ENCODE results near the gene GPR132. TPM values are rescaled to one million over a fixed set of nuclear protein-coding genes. Genes with fewer than 3 reads are reported as not detected.
A peak's percentile ranks its signal among the peaks of the same experiment; 100 is the strongest.
"Not testable (repeated sequence)": the region's sequence is repeated elsewhere in the genome, so short reads cannot be mapped to it uniquely, and the experiment has no call there.

The GPR132 gene
- total RNA-seq, 2 experiments from 2014 or later = 44.2 to 46.6 TPM

DNA sequence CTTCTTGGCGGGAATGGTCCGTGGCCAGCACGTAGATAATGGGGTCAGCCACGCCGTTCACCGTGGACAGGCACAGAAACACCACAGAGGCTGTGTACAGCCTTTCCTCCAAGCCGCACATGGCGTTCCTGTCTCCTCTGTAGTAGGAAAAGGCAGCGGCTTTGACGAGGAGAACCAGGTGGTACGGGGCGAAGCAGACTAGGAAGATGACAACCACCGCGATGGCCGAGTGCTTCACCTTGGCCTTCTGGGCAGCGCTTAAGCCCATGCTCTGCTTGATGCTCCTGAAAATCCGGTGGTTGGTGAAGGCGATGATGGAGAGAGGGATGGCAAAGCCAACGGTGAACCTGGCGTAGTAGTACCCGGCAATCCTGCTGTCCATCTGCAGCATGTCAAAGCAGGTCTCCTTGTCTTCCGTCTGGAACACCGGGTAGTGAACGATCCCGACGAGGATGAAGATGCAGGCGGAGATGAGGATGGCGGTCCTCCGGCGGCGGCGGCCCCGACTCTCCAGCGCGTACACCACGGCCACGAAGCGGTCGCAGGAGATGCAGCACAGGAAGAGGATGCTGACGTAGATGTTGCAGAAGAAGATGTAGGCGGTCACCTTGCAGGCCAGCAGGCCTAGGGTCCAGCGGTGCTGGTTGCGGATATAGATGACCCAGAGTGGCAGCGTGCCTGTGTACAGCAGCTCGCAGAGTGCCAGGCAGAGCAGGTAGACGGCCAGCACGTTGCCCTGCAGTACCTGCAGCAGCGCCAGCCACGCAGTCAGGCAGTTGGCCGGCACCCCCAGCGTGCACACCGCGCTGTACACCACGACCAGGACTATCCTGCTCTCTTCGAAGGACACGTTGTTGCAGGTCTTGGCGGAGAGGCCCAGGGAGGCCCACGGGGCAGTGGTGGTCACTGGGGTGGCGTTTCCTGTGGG lies 13.8 kb downstream of the GPR132 start:
- Mint-ChIP-seq H3K4me1 (peaks cover 9% of the 10 kb centered on the region), H3K27ac (no peak overlapping the region), H3K36me3 (ENCODE audit: low read depth) (peaks cover 34% of the 10 kb centered on the region), H3K27me3 (no peaks in the 10 kb centered on the region), H3K4me3 (no peak overlapping the region), H3K9me3 (no peaks in the 10 kb centered on the region)
- CTCF ChIA-PET = no interaction called here
- POLR2A ChIA-PET = no interaction called here
- no peak for DNase-seq

DNA sequence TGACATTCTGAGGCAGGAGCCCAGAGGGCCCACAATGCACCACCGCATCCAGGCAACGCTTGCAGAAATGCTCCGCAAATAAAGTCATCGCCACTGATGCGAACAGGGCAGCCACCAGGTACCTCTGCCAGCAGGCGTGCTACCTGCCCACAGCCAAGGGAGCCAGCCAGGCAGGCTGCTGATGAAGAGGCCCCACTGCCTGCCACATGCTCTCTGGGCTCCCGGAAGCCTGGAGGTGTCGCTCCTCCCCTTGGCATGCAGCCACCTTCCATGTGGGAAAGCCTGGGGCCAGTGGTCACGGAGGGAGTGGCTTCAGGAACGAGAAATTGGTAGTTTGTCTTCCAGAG lies 14.7 kb downstream of the GPR132 start:
- Mint-ChIP-seq H3K4me3 (no peak overlapping the region), H3K27me3 (no peaks in the 10 kb centered on the region), H3K36me3 (ENCODE audit: low read depth) (peaks cover 34% of the 10 kb centered on the region), H3K27ac (no peak overlapping the region), H3K9me3 (no peaks in the 10 kb centered on the region), H3K4me1 (peaks cover 12% of the 10 kb centered on the region)
- ChIA-PET CTCF (no interaction called here), POLR2A (no interaction called here)
- DNase-seq = no peak

- no peak for DNase-seq
- ChIA-PET POLR2A (no interaction called here), CTCF (no interaction called here)
- Mint-ChIP-seq H3K4me1 (peaks cover 12% of the 10 kb centered on the region), H3K27me3 (no peaks in the 10 kb centered on the region), H3K4me3 (no peak overlapping the region), H3K27ac (no peak overlapping the region), H3K36me3 (ENCODE audit: low read depth) (peaks cover 28% of the 10 kb centered on the region), H3K9me3 (no peaks in the 10 kb centered on the region)
Observed at GRCh38 chr14:105049753-105050550, 15.3 kb downstream of the GPR132 start.

DNA sequence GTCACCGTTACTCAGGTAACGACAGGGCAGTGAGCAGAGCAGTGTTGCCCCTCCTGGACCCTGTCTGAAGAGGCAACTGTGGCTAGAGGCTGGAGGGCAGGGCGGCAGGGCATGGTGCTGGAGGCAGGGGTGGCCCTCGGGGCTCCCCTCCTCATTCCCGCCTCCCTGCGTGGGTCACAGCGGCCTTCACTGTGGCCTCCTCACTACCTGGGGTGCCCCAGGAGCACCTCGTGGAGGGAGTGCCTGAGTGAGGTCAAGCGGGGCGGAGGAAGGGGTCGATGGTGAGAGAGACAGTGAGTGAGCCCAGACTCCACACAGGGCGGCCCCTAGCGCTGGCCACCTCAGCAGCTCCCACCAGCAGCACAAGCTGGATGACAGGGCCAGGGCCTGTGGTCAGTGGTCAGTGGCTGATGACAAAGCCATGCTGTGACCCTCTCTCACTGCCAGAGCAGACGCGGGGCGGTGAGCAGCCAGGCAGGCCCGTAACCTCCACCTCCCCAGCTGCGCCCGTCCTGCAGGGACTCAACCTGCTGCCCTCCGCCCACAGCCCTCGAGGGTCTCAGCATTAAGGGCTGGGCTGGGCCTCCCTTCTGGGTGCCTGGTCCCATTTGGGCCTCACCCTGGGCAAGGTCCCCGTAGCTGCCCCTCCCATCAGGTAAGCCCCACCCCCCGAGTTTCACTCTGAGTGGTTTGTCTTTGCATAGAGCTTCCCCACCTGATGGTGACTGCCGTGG lies 17.8 kb downstream of the GPR132 start:
- peaks cover 4% of the 10 kb centered on the region for H3K27me3 Mint-ChIP-seq
- POLR2A ChIA-PET = no interaction called here
- peaks cover 19% of the 10 kb centered on the region for H3K36me3 Mint-ChIP-seq (ENCODE audit: low read depth)
- H3K9me3 Mint-ChIP-seq = no peaks in the 10 kb centered on the region
- peaks cover 15% of the 10 kb centered on the region for H3K4me1 Mint-ChIP-seq
- no peak overlapping the region for H3K27ac Mint-ChIP-seq
- no peak overlapping the region for H3K4me3 Mint-ChIP-seq
- DNase-seq = no peak
- CTCF ChIA-PET = interaction anchor here (1.9 to 8.3 kb wide), 8 partner anchors 21 to 75 kb away, joined by 7 to 94 read pairs (median 16); partner anchors contain the start of genes CDCA4 and CLBA1

- no peaks in the 10 kb centered on the region for H3K9me3 Mint-ChIP-seq
- H3K36me3 Mint-ChIP-seq (ENCODE audit: low read depth) = peaks cover 17% of the 10 kb centered on the region
- H3K27ac Mint-ChIP-seq = no peak overlapping the region
- H3K4me1 Mint-ChIP-seq = peaks cover 15% of the 10 kb centered on the region
- H3K27me3 Mint-ChIP-seq = peaks cover 4% of the 10 kb centered on the region
- no peak for DNase-seq
- CTCF ChIA-PET = interaction anchor here (1.0 to 8.3 kb wide), 18 partner anchors 10 to 254 kb away, joined by 3 to 94 read pairs (median 12); partner anchors contain the start of genes BRF1, CDCA4, CLBA1 and GPR132
- no peak overlapping the region for H3K4me3 Mint-ChIP-seq
- POLR2A ChIA-PET = no interaction called here
Observed at GRCh38 chr14:105046891-105047282, 18.3 kb downstream of the GPR132 start.

- ChIA-PET CTCF (interaction anchor here (0.6 to 8.3 kb wide), 36 partner anchors 10 to 292 kb away, joined by 3 to 94 read pairs (median 6); partner anchors contain the start of genes BRF1, CDCA4, CLBA1 and GPR132), POLR2A (no interaction called here)
- Mint-ChIP-seq H3K36me3 (ENCODE audit: low read depth) (peaks cover 7% of the 10 kb centered on the region), H3K4me1 (peaks cover 15% of the 10 kb centered on the region), H3K27ac (no peak overlapping the region), H3K4me3 (no peak overlapping the region), H3K9me3 (no peaks in the 10 kb centered on the region), H3K27me3 (peaks cover 4% of the 10 kb centered on the region)
- peak; percentile 94 for DNase-seq
Observed at GRCh38 chr14:105045710-105046326, 19.4 kb downstream of the GPR132 start.

GRCh38 chr14:105043641-105044040 lies 21.6 kb downstream of the GPR132 start:
- Mint-ChIP-seq H3K4me1 (peaks cover 15% of the 10 kb centered on the region), H3K9me3 (no peaks in the 10 kb centered on the region), H3K27me3 (peaks cover 4% of the 10 kb centered on the region), H3K4me3 (no peak overlapping the region), H3K36me3 (ENCODE audit: low read depth) (no peaks in the 10 kb centered on the region), H3K27ac (no peak overlapping the region)
- ChIA-PET POLR2A (no interaction called here), CTCF (interaction anchor here (1.0 to 8.3 kb wide), 3 partner anchors 13 to 71 kb away, joined by 3 to 94 read pairs (median 4); no protein-coding TSS in a partner anchor)
- no peak for DNase-seq

DNA sequence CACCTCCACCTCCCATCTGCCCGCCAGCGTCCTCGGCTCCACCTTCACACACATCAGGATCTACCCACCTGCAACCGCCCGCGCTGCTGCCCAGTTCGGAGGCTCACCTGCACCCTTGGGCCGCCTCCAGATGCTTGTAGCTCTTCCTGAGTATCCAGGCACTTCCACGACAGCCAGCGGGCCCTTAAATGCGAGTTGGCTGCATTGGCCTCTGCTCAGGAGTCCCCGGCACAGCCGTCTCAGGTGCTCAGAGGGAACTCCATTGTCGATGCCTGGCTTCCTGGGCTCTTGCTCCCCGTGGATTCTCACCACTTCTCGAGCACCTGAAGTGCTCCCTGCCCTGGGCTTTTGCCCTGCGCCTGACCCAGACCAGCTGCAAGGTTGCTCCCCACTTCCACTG lies 22.4 kb downstream of the GPR132 start:
- ChIA-PET CTCF (interaction anchor here (1.8 to 8.3 kb wide), 2 partner anchors 12 to 70 kb away, joined by 4 to 94 read pairs; no protein-coding TSS in a partner anchor), POLR2A (no interaction called here)
- Mint-ChIP-seq H3K36me3 (ENCODE audit: low read depth) (no peaks in the 10 kb centered on the region), H3K4me3 (no peak overlapping the region), H3K27ac (no peak overlapping the region), H3K9me3 (no peaks in the 10 kb centered on the region), H3K27me3 (peaks cover 4% of the 10 kb centered on the region), H3K4me1 (peaks cover 12% of the 10 kb centered on the region)
- DNase-seq = no peak

DNA sequence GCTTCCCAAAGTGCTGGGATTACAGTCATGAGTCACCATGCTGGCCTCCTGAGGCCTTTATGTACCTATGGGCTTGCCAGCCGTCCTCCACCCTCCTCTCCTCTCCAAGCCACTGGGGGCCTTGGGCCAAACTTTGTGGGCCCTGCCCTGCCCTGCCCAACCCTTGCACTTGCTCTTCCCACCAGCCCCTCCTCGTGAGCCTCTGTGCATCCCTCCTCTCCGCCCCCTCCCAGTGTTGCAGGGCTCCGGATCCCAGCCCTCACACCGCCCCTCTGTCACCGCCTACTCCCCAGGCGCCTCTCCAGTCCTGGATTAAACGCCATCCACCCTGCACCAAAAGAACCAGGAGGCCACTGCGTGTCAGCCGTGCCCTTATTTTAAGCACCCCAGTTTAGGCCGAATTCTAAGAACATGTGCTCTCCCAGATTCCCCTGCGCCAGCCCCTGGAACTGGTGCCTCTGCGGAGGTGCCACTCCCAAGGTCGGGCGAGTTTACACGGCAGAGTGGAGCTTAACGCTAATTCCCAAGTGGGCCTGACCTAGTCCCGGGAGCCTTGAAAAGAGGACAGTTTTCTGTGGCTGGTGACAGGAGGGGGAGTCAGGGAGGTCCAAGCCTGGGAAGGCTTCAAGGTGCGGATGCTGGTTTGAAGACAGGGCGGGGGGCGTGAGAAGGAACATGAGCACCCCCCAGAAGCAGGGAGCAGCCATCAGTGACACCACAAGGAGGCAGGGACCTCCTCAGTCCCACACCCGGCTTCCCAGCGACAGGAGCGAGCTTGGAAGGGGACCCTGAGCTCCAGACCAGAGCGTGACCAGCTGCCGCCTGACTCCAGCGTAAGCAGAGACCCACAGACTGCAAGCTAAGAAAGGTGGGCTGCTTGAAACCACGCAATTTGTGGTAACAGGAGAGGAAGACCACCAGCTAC lies 23.1 kb downstream of the GPR132 start:
- H3K4me3 Mint-ChIP-seq = no peak overlapping the region
- CTCF ChIA-PET = interaction anchor here (1.4 to 8.3 kb wide), 3 partner anchors 11 to 69 kb away, joined by 3 to 94 read pairs (median 4); no protein-coding TSS in a partner anchor
- peaks cover 12% of the 10 kb centered on the region for H3K4me1 Mint-ChIP-seq
- DNase-seq = no peak
- no peaks in the 10 kb centered on the region for H3K9me3 Mint-ChIP-seq
- POLR2A ChIA-PET = no interaction called here
- H3K27ac Mint-ChIP-seq = no peak overlapping the region
- H3K36me3 Mint-ChIP-seq (ENCODE audit: low read depth) = no peaks in the 10 kb centered on the region
- peaks cover 4% of the 10 kb centered on the region for H3K27me3 Mint-ChIP-seq

GRCh38 chr14:105039458-105040205 lies 25.6 kb downstream of the GPR132 start:
- no peak for DNase-seq
- POLR2A ChIA-PET = no interaction called here
- Mint-ChIP-seq H3K27me3 (peaks cover 4% of the 10 kb centered on the region), H3K36me3 (ENCODE audit: low read depth) (no peaks in the 10 kb centered on the region), H3K4me1 (peaks cover 2% of the 10 kb centered on the region), H3K4me3 (no peak overlapping the region), H3K9me3 (no peaks in the 10 kb centered on the region), H3K27ac (no peak overlapping the region)
- CTCF ChIA-PET = no interaction called here

DNA sequence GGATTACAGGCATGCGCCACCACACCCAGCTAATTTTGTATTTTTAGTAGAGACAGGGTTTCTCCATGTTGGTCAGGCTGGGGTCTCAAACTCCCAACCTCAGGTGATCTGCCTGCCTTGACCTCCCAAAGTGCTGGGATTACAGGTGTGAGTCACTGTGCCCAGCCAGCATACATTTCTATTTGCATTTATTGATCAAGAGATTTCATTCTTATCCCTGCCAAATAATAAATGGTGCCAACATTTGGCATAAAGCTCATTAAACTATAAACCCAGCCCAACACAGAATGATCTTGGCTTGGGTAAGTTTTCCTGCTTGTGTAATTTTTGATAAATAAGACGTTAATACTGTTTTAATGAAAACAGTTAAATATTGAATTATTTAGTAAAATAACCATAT lies 29.6 kb downstream of the GPR132 start:
- H3K27me3 Mint-ChIP-seq; H3K4me3 Mint-ChIP-seq; H3K27ac Mint-ChIP-seq; DNase-seq; H3K36me3 Mint-ChIP-seq (ENCODE audit: low read depth); H3K4me1 Mint-ChIP-seq; POLR2A ChIA-PET; H3K9me3 Mint-ChIP-seq: not testable (repeated sequence)
- CTCF ChIA-PET = interaction anchor here (1.0 to 2.2 kb wide), 2 partner anchors 10 to 62 kb away, joined by 3 to 6 read pairs; no protein-coding TSS in a partner anchor
